Activated gamma-delta T cell treated with Interleukin-2 at 50 U/mL for 16 hours (primary cell): ENCODE measurements around the gene BMPR1A.
"Not testable (repeated sequence)": the region's sequence is repeated elsewhere in the genome, so short reads cannot be mapped to it uniquely, and the experiment has no call there.

Experiments used
- DNase-seq: peaks from one replicate; pipeline ENCODE4 v3.0.0-alpha.2; 2020

Gene BMPR1A

GRCh38 chr10:86971232-86971991, 215.0 kb downstream of the BMPR1A start:
- peak; percentile 87 for DNase-seq

GRCh38 chr10:86972613-86973380, 216.4 kb downstream of the BMPR1A start:
- no peak for DNase-seq

- no peak for DNase-seq
Observed at GRCh38 chr10:86974484-86974883, 218.1 kb downstream of the BMPR1A start.

GRCh38 chr10:86976362-86977056, 220.1 kb downstream of the BMPR1A start:
- no peak for DNase-seq

GRCh38 chr10:86978457-86978856, 222.0 kb downstream of the BMPR1A start:
- DNase-seq: not testable (repeated sequence)

GRCh38 chr10:86979296-86979818, 222.9 kb downstream of the BMPR1A start:
- DNase-seq: no peak

GRCh38 chr10:86979977-86980448, 223.6 kb downstream of the BMPR1A start:
- no peak for DNase-seq

GRCh38 chr10:86981020-86981419, 224.6 kb downstream of the BMPR1A start:
- not testable (repeated sequence) for DNase-seq

GRCh38 chr10:86981716-86982115, 225.3 kb downstream of the BMPR1A start:
- DNase-seq: no peak
